ENCODE data around the gene DERL2. TPM values are rescaled to one million over a fixed set of nuclear protein-coding genes. Genes with fewer than 3 reads are reported as not detected.
A peak's percentile ranks its signal among the peaks of the same experiment; 100 is the strongest.

The DERL2 gene
- 10 to 100 TPM; 57.5 to 69.7 (median 61.2) TPM for polyA plus RNA-seq
- long read RNA-seq, donor 1 = 0 reads
- long read RNA-seq, donor 2, full-length matches to known transcripts = 19 of 19 reads
- long read RNA-seq, donor 2, partial matches to known transcripts = 0 of 19 reads
- long read RNA-seq, donor 2, other reads (novel, unspliced or antisense) = 0 of 19 reads
- long read RNA-seq, donor 3, full-length matches to known transcripts = 15 of 15 reads
- long read RNA-seq, donor 3, partial matches to known transcripts = 0 of 15 reads
- long read RNA-seq, donor 3, other reads (novel, unspliced or antisense) = 0 of 15 reads
- long read RNA-seq, donor 4, full-length matches to known transcripts = 3 of 3 reads
- long read RNA-seq, donor 4, partial matches to known transcripts = 0 of 3 reads
- long read RNA-seq, donor 4, other reads (novel, unspliced or antisense) = 0 of 3 reads
- long read RNA-seq, donor 5, full-length matches to known transcripts = 4 of 4 reads
- long read RNA-seq, donor 5, partial matches to known transcripts = 0 of 4 reads
- long read RNA-seq, donor 5, other reads (novel, unspliced or antisense) = 0 of 4 reads
- long read RNA-seq, donor 6, full-length matches to known transcripts = 25 of 25 reads
- long read RNA-seq, donor 6, partial matches to known transcripts = 0 of 25 reads
- long read RNA-seq, donor 6, other reads (novel, unspliced or antisense) = 0 of 25 reads
- long read RNA-seq, donor 7, full-length matches to known transcripts = 20 of 20 reads
- long read RNA-seq, donor 7, partial matches to known transcripts = 0 of 20 reads
- long read RNA-seq, donor 7, other reads (novel, unspliced or antisense) = 0 of 20 reads
- long read RNA-seq, donor 8, full-length matches to known transcripts = 2 of 2 reads
- long read RNA-seq, donor 8, partial matches to known transcripts = 0 of 2 reads
- long read RNA-seq, donor 8, other reads (novel, unspliced or antisense) = 0 of 2 reads
- long read RNA-seq, donor 9, full-length matches to known transcripts = 5 of 5 reads
- long read RNA-seq, donor 9, partial matches to known transcripts = 0 of 5 reads
- long read RNA-seq, donor 9, other reads (novel, unspliced or antisense) = 0 of 5 reads
- long read RNA-seq, donor 10, full-length matches to known transcripts = 32 of 37 reads
- long read RNA-seq, donor 10, partial matches to known transcripts = 5 of 37 reads
- long read RNA-seq, donor 10, other reads (novel, unspliced or antisense) = 0 of 37 reads

DNA sequence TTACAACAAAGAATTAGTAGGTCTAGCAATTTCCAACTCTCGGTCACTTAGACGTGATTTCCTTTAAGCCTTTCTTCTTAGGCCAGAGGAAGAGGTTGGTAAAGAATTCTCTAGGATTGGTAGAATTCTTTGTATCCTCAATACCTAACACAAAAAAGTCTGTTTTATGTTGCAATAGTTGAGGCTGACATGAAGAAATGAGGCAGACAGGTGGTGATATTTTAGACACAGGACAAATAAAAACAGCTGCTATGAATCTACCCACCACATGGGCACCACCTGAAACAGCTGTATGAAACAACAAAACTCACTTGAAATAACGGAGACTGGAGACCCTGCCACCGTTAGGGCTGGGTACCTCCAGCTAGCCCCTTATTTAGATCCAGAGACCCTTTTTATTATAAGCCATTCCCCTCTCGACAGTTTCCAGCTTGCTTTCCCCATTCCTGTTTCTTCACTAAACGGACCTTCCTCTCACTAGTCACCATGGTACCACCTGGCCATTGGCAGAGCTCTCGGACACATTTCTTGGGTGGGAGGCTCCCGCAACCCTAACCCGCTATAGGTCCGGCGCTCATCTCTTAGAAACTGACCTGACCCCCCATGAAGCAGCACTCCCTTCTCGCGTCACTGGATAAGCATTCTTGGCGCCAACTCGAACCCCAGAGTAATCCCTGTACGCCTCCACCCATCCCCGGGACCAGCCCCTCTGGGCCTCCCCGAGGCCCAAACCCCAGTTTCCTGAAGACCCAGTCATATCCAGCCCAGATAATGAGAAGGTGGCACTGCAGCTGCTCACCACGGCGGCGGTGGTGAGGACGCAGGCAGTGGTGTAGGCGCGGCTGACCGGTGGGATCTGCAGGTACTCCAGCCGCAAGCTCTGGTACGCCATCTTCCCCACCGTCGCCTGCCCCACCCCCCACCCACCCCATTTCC lies at the start of gene DERL2:
TSS of gene DERL2 (minus strand) at position 909 of the 936 bp plus-strand sequence. CDS start at position 892, 17 bp downstream.
- Histone ChIP-seq H3K27me3 (ENCODE audit: control insufficient read depth in 3 of 3, insufficient read depth in 3 of 3, low read length in 3 of 3) (no peaks in the 10 kb centered on the region), H3K27ac (ENCODE audit: low read depth in 1 of 3, low read length in 2 of 3) (peak within 1 kb of the TSS; percentile 98 to 100 (median 100)), H3K9me3 (ENCODE audit: control insufficient read depth in 2 of 2, insufficient read depth in 1 of 2, low read depth in 1 of 2, low read length in 1 of 2) (no peaks in the 10 kb centered on the region), H3K36me3 (ENCODE audit: control insufficient read depth in 3 of 3, insufficient read depth in 2 of 3, low read depth in 1 of 3, low read length in 3 of 3) (peaks cover 8 to 17% (median 9%) of the 10 kb centered on the region in 3 donors), H3K4me3 (ENCODE audit: low read depth in 1 of 3, low read length in 3 of 3) (peak within 1 kb of the TSS; percentile 84 to 94 (median 94)), H3K4me1 (ENCODE audit: control insufficient read depth in 3 of 3, insufficient read depth in 2 of 3, low read depth in 1 of 3, low read length in 2 of 3) (peaks cover 0 to 4% (median 4%) of the 10 kb centered on the region in 3 donors)
- no peak for DNase-seq
- 4 to 5% (median 4%) methylated on average over 29 of the region's 29 CpGs for WGBS, 3 donors
- FAIRE-seq = no peak

DNA sequence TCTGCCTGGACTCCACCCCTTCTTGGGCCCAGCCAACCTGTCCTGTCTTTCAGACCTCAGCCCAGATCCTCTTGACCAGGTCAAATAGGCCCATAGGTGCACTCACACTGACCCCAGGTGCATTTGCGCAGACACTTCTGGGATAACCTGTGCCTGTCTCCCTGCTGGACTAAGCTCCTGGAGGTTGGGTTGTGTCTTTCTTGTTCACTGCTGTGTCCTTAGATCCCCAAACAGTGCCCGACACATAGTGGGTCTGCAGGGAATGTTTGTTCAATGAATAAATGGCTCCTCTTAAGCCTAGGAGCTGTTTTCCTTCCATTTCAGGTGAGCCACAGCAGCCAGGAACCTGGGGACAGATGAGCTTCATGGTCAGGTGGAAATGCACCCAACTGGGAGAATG lies 49.5 kb upstream of the DERL2 start:
- Histone ChIP-seq H3K27me3 (ENCODE audit: control insufficient read depth in 3 of 3, insufficient read depth in 3 of 3, low read length in 3 of 3) (no peaks in the 10 kb centered on the region), H3K4me1 (ENCODE audit: control insufficient read depth in 3 of 3, insufficient read depth in 2 of 3, low read depth in 1 of 3, low read length in 2 of 3) (no peaks in the 10 kb centered on the region), H3K36me3 (ENCODE audit: control insufficient read depth in 3 of 3, insufficient read depth in 2 of 3, low read depth in 1 of 3, low read length in 3 of 3) (no peaks in the 10 kb centered on the region), H3K9me3 (ENCODE audit: control insufficient read depth in 2 of 2, insufficient read depth in 1 of 2, low read depth in 1 of 2, low read length in 1 of 2) (no peaks in the 10 kb centered on the region), H3K27ac (ENCODE audit: low read depth in 1 of 3, low read length in 2 of 3) (no peak overlapping the region), H3K4me3 (ENCODE audit: low read depth in 1 of 3, low read length in 3 of 3) (no peak overlapping the region)
- FAIRE-seq (no peak), DNase-seq (no peak)
- WGBS, 3 donors = 81 to 94% (median 88%) methylated on average over 2 of the region's 2 CpGs

DNA sequence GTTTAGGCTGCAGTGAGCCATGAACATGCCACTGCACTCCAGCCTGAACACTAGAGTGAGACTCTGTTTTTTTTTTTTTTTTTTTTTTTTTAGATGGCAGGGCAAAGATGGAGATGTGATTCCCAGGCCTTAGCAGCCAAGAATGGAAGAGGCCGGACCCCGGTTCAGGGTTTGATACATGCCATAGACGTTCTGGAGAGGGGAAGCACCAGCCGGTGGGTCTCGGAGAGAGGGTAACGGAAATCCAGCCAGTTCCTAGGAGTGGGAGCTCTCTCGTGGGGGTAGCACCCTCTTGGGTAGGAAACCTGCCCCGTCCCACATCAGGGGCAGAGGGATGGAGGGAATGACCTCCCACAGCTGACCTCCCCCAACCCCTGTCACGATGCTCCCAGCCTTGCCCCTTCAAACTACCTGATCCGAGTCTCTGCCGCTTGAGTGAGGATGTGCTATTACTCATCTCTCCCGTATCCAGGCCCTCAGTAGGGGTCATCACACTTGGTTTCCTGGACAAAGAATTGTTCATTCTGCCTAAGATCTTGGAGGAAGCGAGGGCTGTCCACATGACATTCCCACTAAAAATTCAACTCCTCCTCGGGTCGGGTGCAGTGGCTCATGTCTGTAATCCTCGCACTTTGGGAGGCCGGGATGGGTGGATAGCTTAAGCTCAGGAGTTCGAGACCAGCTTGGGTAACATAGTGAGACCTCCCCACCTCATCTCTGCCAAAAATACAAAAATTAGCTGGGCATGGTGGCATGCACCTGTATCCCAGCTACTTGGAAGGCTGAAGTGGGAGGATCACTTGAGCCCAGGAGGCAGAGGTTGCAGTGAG lies 47.7 kb upstream of the DERL2 start:
- FAIRE-seq = no peak
- 80 to 85% (median 84%) methylated on average over 18 of the region's 18 CpGs for WGBS, 3 donors
- H3K36me3 ChIP-seq (ENCODE audit: control insufficient read depth in 3 of 3, insufficient read depth in 2 of 3, low read depth in 1 of 3, low read length in 3 of 3) = no peaks in the 10 kb centered on the region

GRCh38 chr17:5532581-5532980 lies 46.6 kb upstream of the DERL2 start:
- no peak overlapping the region for H3K27ac ChIP-seq (ENCODE audit: low read depth in 1 of 3, low read length in 2 of 3)
- H3K27me3 ChIP-seq (ENCODE audit: control insufficient read depth in 3 of 3, insufficient read depth in 3 of 3, low read length in 3 of 3) = no peaks in the 10 kb centered on the region
- H3K36me3 ChIP-seq (ENCODE audit: control insufficient read depth in 3 of 3, insufficient read depth in 2 of 3, low read depth in 1 of 3, low read length in 3 of 3) = no peaks in the 10 kb centered on the region
- 86 to 88% (median 87%) methylated on average over 8 of the region's 8 CpGs for WGBS, 3 donors
- no peaks in the 10 kb centered on the region for H3K9me3 ChIP-seq (ENCODE audit: control insufficient read depth in 2 of 2, insufficient read depth in 1 of 2, low read depth in 1 of 2, low read length in 1 of 2)
- H3K4me1 ChIP-seq (ENCODE audit: control insufficient read depth in 3 of 3, insufficient read depth in 2 of 3, low read depth in 1 of 3, low read length in 2 of 3) = no peaks in the 10 kb centered on the region
- DNase-seq (no peak), FAIRE-seq (no peak)
- no peak overlapping the region for H3K4me3 ChIP-seq (ENCODE audit: low read depth in 1 of 3, low read length in 3 of 3)

More for the DNA sequence above, 47.7 kb upstream of the DERL2 start:
- no peaks in the 10 kb centered on the region for H3K9me3 ChIP-seq (ENCODE audit: control insufficient read depth in 2 of 2, insufficient read depth in 1 of 2, low read depth in 1 of 2, low read length in 1 of 2)
- no peak for DNase-seq
- H3K4me3 ChIP-seq (ENCODE audit: low read depth in 1 of 3, low read length in 3 of 3) = no peak overlapping the region
- H3K27ac ChIP-seq (ENCODE audit: low read depth in 1 of 3, low read length in 2 of 3) = no peak overlapping the region
- H3K27me3 ChIP-seq (ENCODE audit: control insufficient read depth in 3 of 3, insufficient read depth in 3 of 3, low read length in 3 of 3) = no peaks in the 10 kb centered on the region
- H3K4me1 ChIP-seq (ENCODE audit: control insufficient read depth in 3 of 3, insufficient read depth in 2 of 3, low read depth in 1 of 3, low read length in 2 of 3) = no peaks in the 10 kb centered on the region

DNA sequence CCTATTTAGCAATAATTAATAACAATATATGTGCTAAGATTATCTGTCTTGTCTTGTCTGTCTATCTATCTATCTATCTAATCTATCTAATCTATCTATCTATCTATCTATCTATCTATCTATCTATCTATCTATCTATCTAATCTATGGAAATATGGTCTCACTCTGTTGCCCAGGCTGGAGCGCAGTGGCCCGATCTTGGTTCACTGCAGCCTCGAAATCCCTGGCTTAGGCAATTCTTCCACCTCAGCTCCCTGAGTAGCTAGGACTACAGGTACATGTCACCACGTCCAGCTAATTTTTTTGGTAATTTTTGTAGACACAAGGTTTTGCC lies 45.1 kb upstream of the DERL2 start:
- no peak for DNase-seq
- Histone ChIP-seq H3K27me3 (ENCODE audit: control insufficient read depth in 3 of 3, insufficient read depth in 3 of 3, low read length in 3 of 3) (no peaks in the 10 kb centered on the region), H3K27ac (ENCODE audit: low read depth in 1 of 3, low read length in 2 of 3) (no peak overlapping the region), H3K9me3 (ENCODE audit: control insufficient read depth in 2 of 2, insufficient read depth in 1 of 2, low read depth in 1 of 2, low read length in 1 of 2) (no peaks in the 10 kb centered on the region), H3K4me1 (ENCODE audit: control insufficient read depth in 3 of 3, insufficient read depth in 2 of 3, low read depth in 1 of 3, low read length in 2 of 3) (no peaks in the 10 kb centered on the region), H3K4me3 (ENCODE audit: low read depth in 1 of 3, low read length in 3 of 3) (no peak overlapping the region), H3K36me3 (ENCODE audit: control insufficient read depth in 3 of 3, insufficient read depth in 2 of 3, low read depth in 1 of 3, low read length in 3 of 3) (no peaks in the 10 kb centered on the region)
- no peak for FAIRE-seq
- WGBS, 3 donors = 90 to 93% (median 91%) methylated on average over 4 of the region's 4 CpGs

- Histone ChIP-seq H3K9me3 (ENCODE audit: control insufficient read depth in 2 of 2, insufficient read depth in 1 of 2, low read depth in 1 of 2, low read length in 1 of 2) (no peaks in the 10 kb centered on the region), H3K27me3 (ENCODE audit: control insufficient read depth in 3 of 3, insufficient read depth in 3 of 3, low read length in 3 of 3) (no peaks in the 10 kb centered on the region), H3K36me3 (ENCODE audit: control insufficient read depth in 3 of 3, insufficient read depth in 2 of 3, low read depth in 1 of 3, low read length in 3 of 3) (no peaks in the 10 kb centered on the region), H3K4me3 (ENCODE audit: low read depth in 1 of 3, low read length in 3 of 3) (no peak overlapping the region), H3K4me1 (ENCODE audit: control insufficient read depth in 3 of 3, insufficient read depth in 2 of 3, low read depth in 1 of 3, low read length in 2 of 3) (no peaks in the 10 kb centered on the region), H3K27ac (ENCODE audit: low read depth in 1 of 3, low read length in 2 of 3) (no peak overlapping the region)
- DNase-seq (no peak), FAIRE-seq (no peak)
- 78 to 85% (median 82%) methylated on average over 12 of the region's 12 CpGs for WGBS, 3 donors
Observed at GRCh38 chr17:5530265-5531084, 44.5 kb upstream of the DERL2 start.

Data from small intestine (tissue), 16 donors.